GM18870 (cell line): Measurements from ENCODE around the gene RNF152.

Experiments
- ATAC-seq: cut with Tn5 transposase; IDR thresholded peaks from one replicate; pipeline ENCODE4 v1.9.1; 2021; ENCODE audit warnings: moderate library complexity; ENCODE audit not compliant: unreplicated experiment

RNF152 gene

DNA sequence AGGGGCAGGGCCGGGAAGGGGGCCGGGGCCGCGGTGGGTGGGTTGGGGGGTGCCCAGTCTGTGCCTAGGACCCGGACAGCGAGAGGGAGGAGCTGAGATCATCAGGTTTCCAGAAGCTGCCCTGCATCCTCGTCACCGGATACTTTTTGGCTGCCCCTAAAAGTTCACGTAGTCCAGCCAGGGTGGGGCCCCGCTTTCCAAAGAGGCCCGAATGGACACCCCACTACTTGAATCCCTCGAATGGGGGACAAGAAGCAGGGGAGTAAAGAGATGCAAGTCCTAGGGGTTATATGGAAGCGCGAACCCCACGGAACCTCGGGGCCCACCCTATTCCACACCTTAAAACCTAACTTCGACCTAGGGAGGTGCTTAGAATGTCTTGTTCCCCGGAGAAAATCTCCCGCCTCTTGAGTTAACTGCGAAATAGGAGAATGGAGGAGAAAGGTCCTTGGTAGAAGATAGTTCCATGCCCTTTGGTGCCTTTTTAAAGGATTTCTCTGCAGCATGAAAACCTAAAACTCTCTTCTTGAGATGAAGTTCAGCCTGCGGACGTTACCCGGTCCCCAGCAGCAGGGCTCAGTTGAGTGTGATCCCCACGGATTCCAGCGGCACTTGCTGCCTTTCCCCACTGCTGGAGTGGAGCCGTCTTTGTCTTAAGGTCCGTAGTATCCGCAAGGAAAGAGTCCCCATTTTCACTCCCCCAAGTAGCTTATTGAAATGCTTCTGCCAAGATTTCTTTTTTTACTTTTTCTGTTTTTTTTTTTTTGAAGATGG, 2.1 kb upstream of the RNF152 start:
- no peak for ATAC-seq

DNA sequence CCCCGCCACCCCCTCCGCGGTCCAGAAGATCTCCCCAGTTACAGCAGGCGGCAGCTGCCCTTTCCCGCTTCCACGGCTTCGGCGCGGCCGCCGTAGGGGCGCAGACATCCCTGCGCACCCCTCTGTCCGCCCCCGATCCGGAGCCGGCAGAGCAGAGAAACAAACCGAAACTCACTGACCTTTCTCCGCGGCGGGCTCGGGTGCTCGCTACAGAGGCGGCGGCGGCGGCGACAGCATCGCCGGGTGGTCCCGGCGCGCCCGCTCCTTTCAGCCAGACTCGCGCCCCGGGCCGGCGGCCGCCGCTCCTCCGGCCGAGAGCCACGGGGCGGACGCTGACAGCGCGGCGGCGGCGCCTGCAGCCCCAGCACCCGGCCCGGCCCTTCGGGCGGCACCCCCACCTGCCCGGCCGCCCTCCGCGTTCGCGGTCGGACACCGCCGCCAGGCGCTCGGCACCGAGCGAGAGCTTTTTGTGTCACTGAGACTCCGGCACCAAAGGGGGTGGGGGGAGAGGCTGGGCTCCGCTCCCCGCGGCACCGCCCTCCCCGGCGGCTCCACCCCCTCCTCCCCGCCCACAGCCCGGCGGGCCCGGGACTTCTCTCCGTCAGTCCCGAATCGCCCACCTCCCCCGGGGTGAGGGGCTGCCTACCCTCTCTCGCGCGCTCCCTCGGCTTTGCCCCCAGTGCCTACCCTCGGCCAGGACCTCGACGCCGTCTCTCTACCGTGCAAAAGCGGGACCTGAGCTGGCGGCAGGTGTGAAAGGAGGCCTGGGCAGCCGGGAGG, 1.4 kb upstream of the RNF152 start:
- ATAC-seq: no peak

DNA sequence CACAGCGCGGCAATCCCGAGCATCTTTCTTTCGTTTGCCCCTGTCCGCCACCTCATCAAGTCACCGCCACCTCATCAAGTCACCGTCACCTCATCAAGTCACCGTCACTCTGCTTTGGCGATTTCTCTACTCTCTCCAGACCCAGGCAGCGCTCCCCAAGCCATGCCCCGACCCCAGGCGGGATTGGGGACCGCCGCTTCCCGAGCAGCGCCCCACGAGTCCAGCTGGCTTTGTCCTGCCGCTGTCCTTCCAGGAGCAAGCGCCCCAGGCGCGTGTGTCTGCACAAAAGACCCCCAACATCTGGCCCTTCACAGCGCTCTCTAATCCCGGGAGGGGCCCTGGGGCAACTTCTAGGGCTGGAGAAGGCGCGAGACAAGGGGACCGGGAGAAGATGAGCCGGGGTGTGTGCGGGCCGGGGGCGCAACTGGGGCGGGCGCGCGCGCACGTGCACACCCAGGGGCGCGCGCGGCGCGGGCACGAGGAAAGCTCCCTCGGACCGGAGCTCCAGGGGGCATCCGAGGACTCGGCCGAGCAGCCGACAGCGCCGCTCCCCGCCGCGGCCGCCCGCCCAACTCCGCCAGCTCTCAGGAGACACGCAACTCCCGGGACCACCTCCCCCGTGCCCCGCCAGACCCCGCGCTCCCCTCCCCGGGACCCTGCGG, 633 bp upstream of the RNF152 start:
- ATAC-seq: no peak

DNA sequence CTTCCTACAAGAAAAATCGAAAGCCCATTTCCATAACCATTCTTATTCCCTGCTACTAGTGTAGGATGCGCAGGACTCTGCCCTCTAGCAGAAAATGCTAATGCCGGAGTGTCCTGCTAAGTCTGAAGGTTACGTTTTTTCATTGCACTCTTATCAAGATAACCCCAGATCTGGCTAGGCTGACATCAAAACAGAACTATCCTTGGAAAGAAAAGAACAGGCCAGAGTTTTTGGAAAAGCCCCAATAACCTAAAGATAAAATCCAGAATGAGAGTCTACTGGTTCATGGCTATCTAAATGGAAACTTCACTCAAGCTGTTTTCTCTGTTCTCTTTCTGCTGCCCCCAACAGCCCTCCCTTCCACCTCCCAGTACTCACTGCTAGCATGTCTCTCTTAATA, 913 bp downstream of the RNF152 start:
- no peak for ATAC-seq

DNA sequence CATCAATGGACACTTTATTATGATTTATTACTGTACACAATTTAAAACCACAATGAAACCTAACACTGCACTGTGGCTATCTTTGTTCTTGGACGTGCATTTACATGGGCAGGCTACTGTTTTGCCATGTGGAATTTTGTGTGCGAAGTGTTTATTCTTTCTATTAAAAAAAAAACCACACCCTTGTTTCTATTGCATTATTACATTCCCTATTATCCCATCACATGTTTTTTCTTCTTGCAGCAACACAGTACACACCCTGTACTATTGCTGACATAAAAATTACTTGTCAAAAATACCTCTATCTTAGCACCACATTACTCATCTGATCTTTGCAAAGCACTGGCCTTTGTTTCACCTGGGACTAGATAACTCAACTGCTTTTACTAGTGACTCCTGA, 1.5 kb downstream of the RNF152 start:
- ATAC-seq: no peak

DNA sequence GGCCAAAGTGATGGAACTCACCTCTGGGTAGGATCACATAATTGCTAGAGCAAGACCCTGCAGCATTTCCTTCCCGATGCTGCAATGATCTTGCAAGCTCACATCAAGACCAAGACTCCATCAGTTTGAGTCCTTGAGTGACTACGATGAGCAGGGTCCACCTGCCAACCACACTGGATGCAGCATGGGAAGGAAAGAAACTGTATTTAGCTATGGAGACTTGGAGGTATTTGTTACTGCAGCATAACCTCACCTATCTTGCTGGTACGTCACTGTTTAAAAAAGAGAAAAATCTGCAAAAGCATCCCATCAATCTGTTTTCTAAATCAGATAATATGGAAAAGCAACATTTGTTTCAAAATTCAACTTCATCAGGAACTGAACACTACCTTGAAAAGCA, 2.5 kb downstream of the RNF152 start:
- ATAC-seq: no peak

DNA sequence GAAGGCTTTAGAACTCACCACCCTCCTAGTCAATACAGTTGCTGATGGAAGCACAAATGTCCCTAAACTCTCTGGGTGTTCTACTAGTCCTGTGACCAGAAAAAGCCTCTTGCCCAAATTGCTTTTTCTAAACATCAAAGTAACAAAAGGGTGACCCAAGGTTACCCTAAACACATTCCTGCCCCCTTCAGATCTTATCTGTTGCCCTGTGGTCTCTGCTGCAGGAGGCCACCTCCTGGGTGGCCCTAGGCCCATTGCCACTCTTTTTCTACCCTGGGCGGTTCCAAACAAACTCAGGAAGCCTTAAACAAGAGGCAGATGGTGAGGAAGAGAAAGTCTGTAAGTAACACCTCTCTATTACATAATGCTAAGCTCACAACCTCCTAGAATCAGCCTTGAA, 3.3 kb downstream of the RNF152 start:
- no peak for ATAC-seq

DNA sequence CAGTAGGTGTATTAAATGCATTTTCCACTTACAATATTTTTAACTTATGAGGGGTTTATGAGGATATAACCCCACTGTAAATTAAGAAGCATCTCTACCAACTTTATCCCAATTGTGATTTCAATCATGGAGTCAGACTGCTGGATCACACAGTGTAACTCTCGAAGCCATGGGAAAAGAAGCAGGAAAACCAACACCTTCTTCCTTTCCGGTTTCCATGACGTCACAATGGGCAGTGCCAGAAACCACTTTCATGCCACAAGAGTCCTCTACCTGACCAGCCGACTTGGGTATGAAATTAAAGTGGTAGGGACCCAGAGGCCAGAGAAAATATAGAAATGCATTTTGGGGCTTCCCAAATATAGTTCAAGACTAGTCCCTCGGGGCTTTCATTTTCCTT, 4.2 kb downstream of the RNF152 start:
- no peak for ATAC-seq

DNA sequence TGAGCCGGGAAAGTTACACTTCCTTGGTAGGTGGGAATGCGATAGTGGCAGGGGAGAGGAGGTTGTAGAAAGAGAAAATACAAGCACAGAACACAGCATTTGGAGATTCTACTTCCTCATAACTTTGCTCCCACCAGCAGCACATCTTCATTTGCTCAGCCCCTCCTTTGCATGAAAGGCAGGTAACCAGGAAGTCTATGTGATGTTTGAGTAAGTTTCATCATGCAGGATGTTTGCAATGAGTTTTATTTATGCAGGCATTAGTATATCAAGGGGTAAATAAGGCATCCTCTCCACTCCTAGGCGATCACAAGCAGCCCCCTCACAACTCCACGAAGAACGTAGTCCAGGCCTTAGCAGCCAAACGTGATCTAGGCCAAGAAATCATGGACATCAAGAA, 5.0 kb downstream of the RNF152 start:
- no peak for ATAC-seq

DNA sequence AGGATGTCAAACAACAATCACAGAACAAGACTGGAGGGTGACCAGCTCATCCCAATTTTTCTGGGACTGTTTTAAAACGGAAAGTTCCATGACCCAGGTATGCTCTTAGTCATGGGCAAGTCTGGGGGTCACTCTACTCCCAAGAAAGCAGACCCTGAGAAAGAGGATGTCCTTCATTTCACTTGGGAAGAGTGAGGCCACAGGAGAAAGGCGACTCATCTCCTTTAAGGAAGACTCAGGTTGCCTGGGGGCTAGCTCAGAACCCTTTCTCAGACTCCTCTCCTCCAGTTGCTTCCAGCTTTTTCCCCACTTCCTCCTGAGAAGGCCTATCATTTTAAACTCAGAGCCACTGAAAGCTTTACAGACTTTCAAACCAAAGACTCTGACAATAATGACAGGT, 9.3 kb downstream of the RNF152 start:
- ATAC-seq: no peak

DNA sequence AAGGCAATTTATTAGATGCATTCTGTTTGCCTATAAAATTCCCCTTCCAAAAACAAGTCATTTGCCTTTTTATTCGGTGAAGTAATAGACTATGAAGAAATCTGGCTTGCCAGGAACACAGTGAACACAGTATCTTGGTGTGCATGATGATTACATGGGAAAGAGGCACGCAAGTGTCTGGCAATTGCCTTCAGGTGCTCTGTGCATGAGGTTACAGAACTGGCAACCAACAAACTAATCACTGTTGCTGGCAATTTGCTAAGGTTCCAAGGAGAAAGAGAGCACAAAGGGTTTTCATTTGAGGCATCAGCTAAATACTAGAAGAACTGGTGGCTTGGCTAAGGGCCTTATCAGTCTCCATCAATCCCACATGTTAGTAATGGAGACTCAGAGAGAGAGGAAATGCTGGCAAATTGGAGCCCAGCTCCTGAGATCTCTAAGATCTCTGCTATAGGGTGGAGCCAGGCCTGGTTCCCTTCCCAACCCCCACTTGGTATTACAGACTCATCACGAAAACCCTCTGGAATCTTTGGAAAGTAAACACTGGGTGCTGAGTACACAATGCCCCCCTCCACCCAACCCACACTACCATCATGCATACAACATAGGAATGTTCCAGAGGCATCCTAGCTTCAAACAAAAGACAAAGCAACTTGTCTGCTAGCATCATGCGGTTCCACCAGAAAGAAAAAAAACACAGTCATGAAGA, 10.4 kb downstream of the RNF152 start:
- ATAC-seq: no peak

DNA sequence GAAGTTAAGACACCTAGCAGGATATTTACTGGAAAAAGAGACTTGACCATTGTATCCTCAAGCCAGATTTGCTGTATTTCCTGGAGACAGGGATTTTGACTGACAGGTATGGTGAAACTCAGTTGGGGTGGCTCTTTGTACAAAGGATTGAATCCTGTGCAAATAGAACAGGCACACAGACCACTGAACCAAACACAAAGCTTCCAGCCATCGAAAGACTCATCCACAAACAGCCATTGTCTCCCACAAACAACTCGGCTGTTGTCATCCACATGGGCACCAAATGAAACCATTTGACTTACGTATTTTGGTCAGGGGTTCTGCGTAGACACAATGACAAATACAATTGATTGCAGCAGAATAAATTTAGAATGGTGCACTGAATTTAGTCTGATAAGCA, 15.9 kb downstream of the RNF152 start:
- no peak for ATAC-seq

DNA sequence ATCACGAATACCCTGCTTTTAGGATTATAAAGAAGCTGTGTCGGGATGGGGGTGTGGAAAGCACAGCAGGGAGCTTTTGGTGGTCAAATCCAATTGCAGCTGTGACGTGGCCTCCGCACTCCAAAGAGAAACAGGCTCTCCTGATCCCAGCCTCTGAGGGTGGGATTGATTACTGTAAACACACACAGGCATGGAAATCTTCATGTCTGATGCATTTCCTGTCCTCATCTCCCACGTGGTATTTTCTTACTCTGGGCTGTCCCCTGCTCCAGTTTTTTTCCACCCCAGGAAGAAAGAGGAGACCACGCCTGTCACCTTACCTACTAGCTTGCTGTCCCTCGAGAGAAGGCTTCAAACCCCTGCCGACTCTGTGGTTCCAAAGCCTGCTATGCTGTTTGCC, 22.7 kb downstream of the RNF152 start:
- no peak for ATAC-seq

DNA sequence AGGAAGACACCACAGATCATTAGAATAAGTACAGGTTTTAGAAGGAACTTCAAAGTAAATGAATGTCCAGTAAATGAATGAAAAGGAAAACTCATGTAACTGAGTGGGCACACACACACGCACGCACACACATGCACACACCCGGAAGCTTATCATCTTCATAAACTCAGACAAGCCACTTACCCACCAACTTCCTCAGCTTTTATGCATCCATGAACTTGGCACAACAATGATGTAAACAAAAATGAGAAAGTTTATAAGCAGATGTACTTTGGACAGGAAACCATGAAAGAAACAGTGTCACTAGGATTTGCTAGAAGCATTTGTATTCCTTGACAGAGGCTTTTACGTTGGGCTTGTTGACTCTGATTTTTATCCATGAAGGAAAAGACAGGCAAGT, 23.2 kb downstream of the RNF152 start:
- ATAC-seq: no peak

DNA sequence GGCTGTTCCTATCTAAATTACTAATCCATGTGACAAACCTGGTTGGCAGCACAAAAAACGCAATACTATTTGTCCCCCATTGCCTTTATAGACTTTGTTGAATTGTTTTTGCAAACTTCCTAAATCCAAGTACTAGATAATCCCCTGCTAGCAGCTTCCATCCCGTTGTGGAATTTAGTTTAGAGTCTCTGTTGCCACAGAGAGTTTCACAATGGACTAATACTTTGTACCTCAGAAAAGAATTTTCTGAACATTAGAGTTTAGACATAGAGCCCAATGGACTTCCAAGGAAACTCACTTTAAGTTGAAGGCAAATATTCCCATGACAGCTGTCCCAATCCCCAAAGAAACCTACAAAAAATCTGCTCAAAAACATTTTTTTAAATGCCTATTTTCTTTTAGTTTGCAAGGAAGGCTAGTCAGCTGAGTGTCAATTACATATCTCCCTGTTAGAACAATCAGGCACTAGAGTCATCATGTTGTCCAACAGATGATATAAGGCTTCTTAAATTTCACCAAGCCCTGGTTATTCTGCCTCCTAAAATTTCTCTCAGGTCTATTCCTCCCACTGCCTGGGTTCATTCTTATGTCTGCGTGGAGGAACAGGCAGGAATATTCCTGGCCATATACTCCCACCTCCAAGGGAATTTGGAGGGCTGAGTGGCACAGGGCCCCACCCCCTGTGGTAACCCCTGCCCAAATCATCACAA, 27.2 kb downstream of the RNF152 start:
- no peak for ATAC-seq

DNA sequence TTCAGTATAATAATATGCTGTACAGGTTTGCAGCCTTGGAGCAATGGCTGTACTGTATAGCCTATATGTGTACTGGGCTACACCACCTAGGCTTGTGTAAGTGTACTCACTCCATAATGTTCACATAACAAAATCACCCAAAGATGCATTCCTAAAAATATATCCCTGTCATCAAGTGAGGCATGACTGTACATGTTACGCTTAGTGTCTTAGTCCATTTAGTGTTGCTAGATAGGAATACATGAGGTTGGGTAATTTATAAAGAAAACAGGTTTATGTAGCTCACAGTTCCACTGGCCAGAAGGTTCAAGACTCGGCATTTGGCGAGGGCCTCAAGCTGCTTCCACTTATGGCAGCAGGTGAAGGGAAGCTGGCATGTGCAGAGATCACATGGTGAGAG, 31.4 kb downstream of the RNF152 start:
- no peak for ATAC-seq

DNA sequence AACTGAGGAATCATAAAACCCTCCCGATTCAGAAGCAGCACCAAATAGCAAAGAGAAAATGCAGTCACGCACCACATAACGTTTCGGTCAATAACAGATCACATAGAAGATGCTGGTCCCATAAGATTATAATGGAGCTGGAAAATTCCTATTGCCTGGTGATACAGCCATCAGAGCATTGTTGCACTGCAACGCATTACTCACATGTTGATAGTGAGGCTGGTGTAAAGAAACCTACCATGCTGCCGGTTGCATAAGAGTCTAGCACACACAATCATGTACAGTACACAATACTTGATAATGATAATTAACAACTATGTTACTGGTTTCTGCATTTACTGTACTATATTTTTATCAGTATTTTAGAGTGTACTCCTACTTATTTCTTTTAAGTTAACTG, 32.5 kb downstream of the RNF152 start:
- no peak for ATAC-seq

DNA sequence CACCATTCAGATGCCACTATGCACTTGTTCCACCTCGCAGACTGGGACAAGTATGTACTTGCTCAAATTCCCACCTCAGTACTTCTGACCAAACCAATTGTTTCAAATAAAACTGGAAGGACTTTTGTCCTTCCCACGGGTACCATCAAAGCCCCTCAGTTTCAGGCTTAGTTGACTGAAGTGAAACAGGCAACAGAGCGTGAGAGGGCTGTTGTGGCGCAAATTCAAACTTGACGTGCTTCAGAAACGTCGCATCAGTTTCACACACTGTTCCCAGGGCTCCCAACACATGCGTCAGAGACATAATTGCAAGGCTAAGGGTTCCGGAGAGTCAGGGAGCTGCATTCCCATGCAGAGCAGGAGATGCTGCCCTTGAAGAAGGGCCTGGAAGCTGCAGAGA, 33.7 kb downstream of the RNF152 start:
- no peak for ATAC-seq

DNA sequence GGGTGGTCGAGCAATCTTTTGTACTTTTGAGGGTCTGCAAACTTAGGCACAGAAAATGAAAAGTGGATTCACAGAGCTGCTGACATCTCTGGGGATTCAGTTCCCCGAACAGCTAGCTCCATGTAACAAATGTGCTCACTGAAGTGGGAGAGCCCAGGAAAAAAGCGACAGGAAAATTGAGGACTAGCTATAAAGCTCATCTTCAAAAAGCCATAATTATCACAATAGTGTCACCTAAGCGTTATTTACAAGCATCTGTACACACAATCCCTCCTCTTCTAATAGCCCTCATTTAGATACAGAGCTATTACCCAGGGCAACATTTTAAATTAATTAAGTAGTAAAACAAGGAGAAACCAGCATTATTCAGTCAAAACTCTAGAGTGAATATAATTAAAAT, 36.1 kb downstream of the RNF152 start:
- ATAC-seq: no peak

DNA sequence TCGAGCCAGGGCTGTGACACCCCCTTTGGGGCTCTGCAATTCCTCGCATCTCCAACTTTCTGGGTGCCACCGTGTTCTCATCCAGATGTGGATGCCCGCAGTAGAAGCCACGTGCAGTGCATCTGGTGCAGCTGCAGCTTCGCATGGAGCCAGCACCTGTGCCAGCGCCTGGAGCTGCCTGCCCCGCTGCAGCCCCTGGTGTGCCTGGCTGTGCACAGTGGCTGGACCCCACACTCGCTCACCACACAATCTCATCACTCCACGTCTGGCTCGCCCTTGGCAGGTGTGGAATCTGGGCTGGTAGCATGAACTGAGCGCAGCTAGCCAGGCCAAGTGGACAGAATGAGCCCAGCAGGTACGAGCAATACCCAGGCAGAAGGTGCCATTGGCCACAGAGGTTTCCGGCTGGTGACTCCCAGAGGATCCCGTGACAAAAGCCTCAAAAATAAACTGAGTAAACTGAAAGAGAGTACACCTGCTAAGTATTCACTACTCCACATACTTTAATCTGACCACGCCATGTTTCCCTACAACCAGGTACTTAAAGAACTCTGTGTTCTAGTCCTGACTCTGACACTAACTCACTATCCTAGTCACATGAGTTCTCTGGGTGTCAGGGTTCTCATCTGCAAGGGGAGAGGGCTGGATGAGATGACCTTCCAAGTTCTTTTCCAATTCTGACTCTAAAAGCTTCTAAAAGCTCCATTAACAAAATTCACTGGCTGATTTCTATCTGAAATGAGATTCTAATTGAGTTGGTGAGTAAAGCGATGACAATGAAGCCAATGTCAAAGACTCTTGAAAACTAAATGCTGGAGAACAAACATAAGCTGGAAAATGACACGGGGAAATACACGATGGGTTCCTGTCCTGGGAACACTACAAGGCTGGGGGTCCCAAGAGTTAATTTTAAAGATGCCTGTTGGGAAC, 37.1 kb downstream of the RNF152 start:
- ATAC-seq: no peak
